ENCODE results near the gene LRRTM4. TPM values are rescaled to one million over a fixed set of nuclear protein-coding genes. Genes with fewer than 3 reads are reported as not detected.
"Not testable (repeated sequence)": the region's sequence is repeated elsewhere in the genome, so short reads cannot be mapped to it uniquely, and the experiment has no call there.

Gene LRRTM4
- total RNA-seq, 4 donors from 2014 or later, result not detected

- Histone ChIP-seq H3K4me3 (no peak overlapping the region), H3K4me1 (no peaks in the 10 kb centered on the region), H3K36me3 (no peaks in the 10 kb centered on the region), H3K27ac (no peak overlapping the region), H3K27me3 (no peaks in the 10 kb centered on the region), H3K9me3 (no peaks in the 10 kb centered on the region)
- TF ChIP-seq POLR2A (IDR thresholded peaks at IDR 0.05) (no peak), CTCF (IDR thresholded peaks at IDR 0.05) (no peak)
- no peak for DNase-seq
Observed at GRCh38 chr2:77034445-77034844, 487.7 kb downstream of the LRRTM4 start.

- not testable (repeated sequence) for H3K27me3 ChIP-seq, DNase-seq, H3K4me3 ChIP-seq, H3K9me3 ChIP-seq, H3K36me3 ChIP-seq, H3K4me1 ChIP-seq, H3K27ac ChIP-seq
Observed at GRCh38 chr2:77029237-77029636, 492.9 kb downstream of the LRRTM4 start.

- TF ChIP-seq CTCF (IDR thresholded peaks at IDR 0.05) (no peak), POLR2A (IDR thresholded peaks at IDR 0.05) (no peak)
- no peak overlapping the region for H3K4me3 ChIP-seq
- no peak overlapping the region for H3K27ac ChIP-seq
- H3K4me1 ChIP-seq, result no peaks in the 10 kb centered on the region
- DNase-seq, result no peak
- H3K36me3 ChIP-seq, result no peaks in the 10 kb centered on the region
- no peaks in the 10 kb centered on the region for H3K9me3 ChIP-seq
- H3K27me3 ChIP-seq, result no peaks in the 10 kb centered on the region
Observed at GRCh38 chr2:77028032-77028600, 494.1 kb downstream of the LRRTM4 start.

GRCh38 chr2:77025714-77026113 is 496.5 kb downstream of the LRRTM4 start:
- H3K27me3 ChIP-seq, result no peaks in the 10 kb centered on the region
- no peaks in the 10 kb centered on the region for H3K4me1 ChIP-seq
- H3K36me3 ChIP-seq, result no peaks in the 10 kb centered on the region
- H3K27ac ChIP-seq, result no peak overlapping the region
- no peak overlapping the region for H3K4me3 ChIP-seq
- no peak for DNase-seq
- no peaks in the 10 kb centered on the region for H3K9me3 ChIP-seq
- no peak for TF ChIP-seq POLR2A (IDR thresholded peaks at IDR 0.05)

GRCh38 chr2:77021161-77021560 is 501.0 kb downstream of the LRRTM4 start:
- Histone ChIP-seq H3K27me3 (no peaks in the 10 kb centered on the region), H3K4me1 (no peaks in the 10 kb centered on the region), H3K36me3 (no peaks in the 10 kb centered on the region), H3K4me3 (no peak overlapping the region), H3K27ac (no peak overlapping the region), H3K9me3 (no peaks in the 10 kb centered on the region)
- TF ChIP-seq CTCF (IDR thresholded peaks at IDR 0.05), result no peak
- TF ChIP-seq POLR2A (IDR thresholded peaks at IDR 0.05), result no peak
- no peak for DNase-seq

- Histone ChIP-seq H3K4me1 (no peaks in the 10 kb centered on the region), H3K27ac (no peak overlapping the region), H3K9me3 (no peaks in the 10 kb centered on the region), H3K4me3 (no peak overlapping the region), H3K36me3 (no peaks in the 10 kb centered on the region), H3K27me3 (no peaks in the 10 kb centered on the region)
- TF ChIP-seq CTCF (IDR thresholded peaks at IDR 0.05) (no peak), POLR2A (IDR thresholded peaks at IDR 0.05) (no peak)
- DNase-seq, result no peak
Observed at GRCh38 chr2:77018219-77018618, 504.0 kb downstream of the LRRTM4 start.

- Histone ChIP-seq H3K4me1 (no peaks in the 10 kb centered on the region), H3K27me3 (no peaks in the 10 kb centered on the region), H3K36me3 (no peaks in the 10 kb centered on the region), H3K9me3 (no peaks in the 10 kb centered on the region), H3K4me3 (no peak overlapping the region), H3K27ac (no peak overlapping the region)
- TF ChIP-seq POLR2A (IDR thresholded peaks at IDR 0.05), result no peak
- DNase-seq, result no peak
Observed at GRCh38 chr2:77017355-77017745, 504.8 kb downstream of the LRRTM4 start.
